Kidney (tissue), 14 donors: ENCODE measurements around the gene KIDINS220. TPM values are rescaled to one million over a fixed set of nuclear protein-coding genes. Genes with fewer than 3 reads are reported as not detected.

Experiments
- DNase-seq, 5 donors: peaks; one replicate each; pipeline ENCODE4 v3.0.0-alpha.2; 2013 to 2020
- FAIRE-seq: peaks from 2 replicates; lab custom pipeline; 2012; peaks lifted over from hg19 to GRCh38; lab: Jason Lieb, UNC
- H3K27ac ChIP-seq, 2 donors: one replicate each; pipeline ENCODE4 v1.7.0; 2013; ENCODE audit warnings: low read depth in 2 of 2, low read length in 2 of 2, inconsistent platforms in 1 of 2
- H3K27me3 ChIP-seq: one replicate; pipeline ENCODE4 v1.7.1; 2013; ENCODE audit warnings: low read length, inconsistent platforms; ENCODE audit not compliant: control insufficient read depth, insufficient read depth
- H3K36me3 ChIP-seq, 3 donors: one replicate each; pipeline versions ENCODE4 v1.7.0 to v1.7.1; 2013; ENCODE audit warnings: low read length in 3 of 3, control low read depth in 1 of 3, inconsistent platforms in 1 of 3; ENCODE audit not compliant: insufficient read depth in 3 of 3, control insufficient read depth in 2 of 3
- H3K4me1 ChIP-seq, 3 donors: one replicate each; pipeline versions ENCODE4 v1.7.0 to v1.7.1; 2013; ENCODE audit warnings: low read length in 3 of 3, inconsistent platforms in 1 of 3, low read depth in 1 of 3; ENCODE audit not compliant: control insufficient read depth in 2 of 3, insufficient read depth in 2 of 3
- H3K4me3 ChIP-seq, 3 donors: one replicate each; pipeline versions ENCODE4 v1.7.0 to v1.8.1; 2013; ENCODE audit warnings: low read length in 3 of 3, control low read depth in 1 of 3, inconsistent platforms in 1 of 3
- H3K9ac ChIP-seq, 3 donors: one replicate each; pipeline versions ENCODE4 v1.7.0 to v1.7.1; 2013; ENCODE audit warnings: low read length in 3 of 3, control low read depth in 1 of 3, inconsistent platforms in 1 of 3
- H3K9me3 ChIP-seq, 3 donors: one replicate each; pipeline versions ENCODE4 v1.7.0 to v1.7.1; 2013; ENCODE audit warnings: low read length in 3 of 3, control low read depth in 1 of 3, inconsistent platforms in 1 of 3; ENCODE audit not compliant: control insufficient read depth in 2 of 3, insufficient read depth in 1 of 3
- intact Hi-C: fragments of 100-400 bp; cut with DNase I; formaldehyde crosslinking; loops from one replicate; pipeline ENCODE4 v1.11.1; 2022
- polyA plus RNA-seq: library from polyadenylated mRNA; stranded (reverse); fragments of 350-450 nt; fragmentation: Illumina TruSeq; extraction: RNeasy Lipid Tissue Mini Kit (QIAGEN cat#74804); gene quantifications from one replicate; pipeline ENCODE4 v1.2.3, GENCODE V29; 2014; ENCODE audit warnings: low read depth, low replicate concordance; ENCODE audit not compliant: insufficient read depth
- total RNA-seq: library from RNA; stranded (reverse); fragmentation: NEBNext Ultra II Directional; extraction: Animal tissue kit (Norgen Biotek cat#: 25700); gene quantifications from one replicate; pipeline ENCODE4 v1.2.1, GENCODE V29; 2021
- TF ChIP-seq, protein P1 (sequence below): IDR thresholded peaks from 3 replicates; pipeline ENCODE4 v1.5.1; 2012; ENCODE audit warnings: mild to moderate bottlenecking, moderate library complexity, borderline replicate concordance; ENCODE audit not compliant: insufficient read depth; ENCODE audit errors: extremely low read depth
- donor health status: control.
- donor health status: control.
- donor health status: control.
- donor health status: control.
- donor health status: control.
- donor health status: DM: yes; HTN: yes; CAD: no.
- donor health status: Normal renal cell carcinoma (clear cell type).

Gene KIDINS220
- total and polyA plus RNA-seq, 2 donors from 2014 or later, result 12.3 to 56.6 TPM

- DNase-seq (no peak), FAIRE-seq (no peak)
- intact Hi-C loops, result no loop called here
- H3K4me3 ChIP-seq, result no peak overlapping the region
- no peaks in the 10 kb centered on the region for H3K27me3 ChIP-seq
- H3K9ac ChIP-seq, result no peak overlapping the region
- TF ChIP-seq, protein P1, sequence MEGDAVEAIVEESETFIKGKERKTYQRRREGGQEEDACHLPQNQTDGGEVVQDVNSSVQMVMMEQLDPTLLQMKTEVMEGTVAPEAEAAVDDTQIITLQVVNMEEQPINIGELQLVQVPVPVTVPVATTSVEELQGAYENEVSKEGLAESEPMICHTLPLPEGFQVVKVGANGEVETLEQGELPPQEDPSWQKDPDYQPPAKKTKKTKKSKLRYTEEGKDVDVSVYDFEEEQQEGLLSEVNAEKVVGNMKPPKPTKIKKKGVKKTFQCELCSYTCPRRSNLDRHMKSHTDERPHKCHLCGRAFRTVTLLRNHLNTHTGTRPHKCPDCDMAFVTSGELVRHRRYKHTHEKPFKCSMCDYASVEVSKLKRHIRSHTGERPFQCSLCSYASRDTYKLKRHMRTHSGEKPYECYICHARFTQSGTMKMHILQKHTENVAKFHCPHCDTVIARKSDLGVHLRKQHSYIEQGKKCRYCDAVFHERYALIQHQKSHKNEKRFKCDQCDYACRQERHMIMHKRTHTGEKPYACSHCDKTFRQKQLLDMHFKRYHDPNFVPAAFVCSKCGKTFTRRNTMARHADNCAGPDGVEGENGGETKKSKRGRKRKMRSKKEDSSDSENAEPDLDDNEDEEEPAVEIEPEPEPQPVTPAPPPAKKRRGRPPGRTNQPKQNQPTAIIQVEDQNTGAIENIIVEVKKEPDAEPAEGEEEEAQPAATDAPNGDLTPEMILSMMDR, result no peak
- peaks cover 0 to 4% (median 0%) of the 10 kb centered on the region in 3 donors for H3K36me3 ChIP-seq
- H3K4me1 ChIP-seq, result no peaks in the 10 kb centered on the region
- H3K27ac ChIP-seq, result no peak overlapping the region
- no peaks in the 10 kb centered on the region for H3K9me3 ChIP-seq
Measured at GRCh38 chr2:8885449-8886201, 48.2 kb upstream of the KIDINS220 start.

- H3K36me3 ChIP-seq, result peaks cover 0 to 4% (median 0%) of the 10 kb centered on the region in 3 donors
- H3K9me3 ChIP-seq, result no peaks in the 10 kb centered on the region
- H3K27ac ChIP-seq, result no peak overlapping the region
- no peak overlapping the region for H3K4me3 ChIP-seq
- FAIRE-seq (no peak), DNase-seq (no peak)
- no peaks in the 10 kb centered on the region for H3K4me1 ChIP-seq
- no peak overlapping the region for H3K9ac ChIP-seq
- intact Hi-C loops, result no loop called here
- H3K27me3 ChIP-seq, result no peaks in the 10 kb centered on the region
- TF ChIP-seq, protein P1, result no peak
Measured at GRCh38 chr2:8884812-8885211, 47.4 kb upstream of the KIDINS220 start.

GRCh38 chr2:8882094-8882493 is 44.7 kb upstream of the KIDINS220 start:
- Histone ChIP-seq H3K9ac (no peak overlapping the region), H3K4me1 (no peaks in the 10 kb centered on the region), H3K9me3 (no peaks in the 10 kb centered on the region), H3K27ac (no peak overlapping the region), H3K27me3 (no peaks in the 10 kb centered on the region), H3K4me3 (no peak overlapping the region), H3K36me3 (peaks cover 0 to 4% (median 0%) of the 10 kb centered on the region in 3 donors)
- DNase-seq (no peak), FAIRE-seq (no peak)
- intact Hi-C loops, result no loop called here
- TF ChIP-seq, protein P1, result no peak

GRCh38 chr2:8877894-8878293 is 40.5 kb upstream of the KIDINS220 start:
- H3K9me3 ChIP-seq, result no peaks in the 10 kb centered on the region
- FAIRE-seq (no peak), DNase-seq (no peak)
- H3K27me3 ChIP-seq, result no peaks in the 10 kb centered on the region
- H3K36me3 ChIP-seq, result peaks cover 0 to 4% (median 0%) of the 10 kb centered on the region in 3 donors
- no peak overlapping the region for H3K9ac ChIP-seq
- intact Hi-C loops, result loop anchor here (10.0 kb wide), 1 partner anchor 257 kb away; no protein-coding TSS in a partner anchor
- H3K27ac ChIP-seq, result no peak overlapping the region
- H3K4me3 ChIP-seq, result no peak overlapping the region
- TF ChIP-seq, protein P1, result no peak
- no peaks in the 10 kb centered on the region for H3K4me1 ChIP-seq
